Measurements from ENCODE around the gene DHRSX.
"Not testable (repeated sequence)": the region's sequence is repeated elsewhere in the genome, so short reads cannot be mapped to it uniquely, and the experiment has no call there.

DNA sequence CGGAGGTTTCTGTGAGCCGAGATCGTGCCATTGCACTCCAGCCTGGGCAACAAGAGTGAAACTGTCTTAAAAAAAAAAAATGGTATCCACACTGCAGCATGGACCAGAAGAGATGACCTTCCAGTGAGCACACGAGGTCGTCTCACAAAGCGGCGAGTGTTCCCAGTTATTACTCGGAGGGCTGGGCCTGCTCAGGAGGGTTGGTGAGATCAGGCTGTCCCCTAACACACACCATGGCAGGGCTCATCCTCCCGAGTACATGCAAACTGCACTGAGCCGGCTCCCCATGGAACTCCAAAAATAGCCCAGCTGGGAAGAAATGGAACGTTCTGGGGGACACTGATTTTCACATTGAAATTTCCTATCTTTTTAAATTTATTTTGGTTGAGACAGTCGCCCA is 19.2 kb downstream of the DHRSX start:
- TF ChIP-seq, protein P1, sequence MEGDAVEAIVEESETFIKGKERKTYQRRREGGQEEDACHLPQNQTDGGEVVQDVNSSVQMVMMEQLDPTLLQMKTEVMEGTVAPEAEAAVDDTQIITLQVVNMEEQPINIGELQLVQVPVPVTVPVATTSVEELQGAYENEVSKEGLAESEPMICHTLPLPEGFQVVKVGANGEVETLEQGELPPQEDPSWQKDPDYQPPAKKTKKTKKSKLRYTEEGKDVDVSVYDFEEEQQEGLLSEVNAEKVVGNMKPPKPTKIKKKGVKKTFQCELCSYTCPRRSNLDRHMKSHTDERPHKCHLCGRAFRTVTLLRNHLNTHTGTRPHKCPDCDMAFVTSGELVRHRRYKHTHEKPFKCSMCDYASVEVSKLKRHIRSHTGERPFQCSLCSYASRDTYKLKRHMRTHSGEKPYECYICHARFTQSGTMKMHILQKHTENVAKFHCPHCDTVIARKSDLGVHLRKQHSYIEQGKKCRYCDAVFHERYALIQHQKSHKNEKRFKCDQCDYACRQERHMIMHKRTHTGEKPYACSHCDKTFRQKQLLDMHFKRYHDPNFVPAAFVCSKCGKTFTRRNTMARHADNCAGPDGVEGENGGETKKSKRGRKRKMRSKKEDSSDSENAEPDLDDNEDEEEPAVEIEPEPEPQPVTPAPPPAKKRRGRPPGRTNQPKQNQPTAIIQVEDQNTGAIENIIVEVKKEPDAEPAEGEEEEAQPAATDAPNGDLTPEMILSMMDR (IDR thresholded peaks at IDR 0.05) = not testable (repeated sequence)
- not testable (repeated sequence) for TF ChIP-seq EZH2 (IDR thresholded peaks at IDR 0.05; ENCODE audit: borderline replicate concordance, insufficient read depth, low read depth, low read length, poor library complexity, severe bottlenecking)
